ENCODE results near the gene RAB40B.

GRCh38 chr17:82683534-82683933 is 15.0 kb downstream of the RAB40B start:
- TF ChIP-seq REST (IDR thresholded peaks at IDR 0.05; ENCODE audit: low read depth) (no peak), TAF1 (IDR thresholded peaks at IDR 0.05; ENCODE audit: low read depth) (no peak), EP300 (IDR thresholded peaks at IDR 0.05; ENCODE audit: borderline replicate concordance) (no peak), YY1 (IDR thresholded peaks at IDR 0.05; ENCODE audit: low read depth) (no peak), TCF12 (IDR thresholded peaks at IDR 0.05; ENCODE audit: low read depth) (no peak), FOXM1 (IDR thresholded peaks at IDR 0.05; ENCODE audit: borderline replicate concordance, low read depth) (no peak), EGR1 (IDR thresholded peaks at IDR 0.05) (no peak), USF1 (IDR thresholded peaks at IDR 0.05) (no peak), RAD21 (IDR thresholded peaks at IDR 0.05; ENCODE audit: low read depth) (no peak), CEBPB (IDR thresholded peaks at IDR 0.05) (no peak), MAX (IDR thresholded peaks at IDR 0.05) (no peak), CREB1 (IDR thresholded peaks at IDR 0.05; ENCODE audit: low read depth) (no peak), ZBTB7A (IDR thresholded peaks at IDR 0.05; ENCODE audit: low read depth) (no peak)

Measured in Ishikawa (cell line).